Stimulated activated CD4-positive, alpha-beta T cell treated with anti-CD3 and anti-CD28 coated beads, Interleukin-15, amount 100 ng/mL, for 1 hour (primary cell): ENCODE data around the gene KRTAP5-6.

ENCODE experiments used
- DNase-seq, 2 donors: peaks; one replicate each; pipeline ENCODE4 v3.0.0-alpha.2; 2020; ENCODE audit warnings: low read depth in 1 of 2, low spot score in 1 of 2

KRTAP5-6 gene

DNA sequence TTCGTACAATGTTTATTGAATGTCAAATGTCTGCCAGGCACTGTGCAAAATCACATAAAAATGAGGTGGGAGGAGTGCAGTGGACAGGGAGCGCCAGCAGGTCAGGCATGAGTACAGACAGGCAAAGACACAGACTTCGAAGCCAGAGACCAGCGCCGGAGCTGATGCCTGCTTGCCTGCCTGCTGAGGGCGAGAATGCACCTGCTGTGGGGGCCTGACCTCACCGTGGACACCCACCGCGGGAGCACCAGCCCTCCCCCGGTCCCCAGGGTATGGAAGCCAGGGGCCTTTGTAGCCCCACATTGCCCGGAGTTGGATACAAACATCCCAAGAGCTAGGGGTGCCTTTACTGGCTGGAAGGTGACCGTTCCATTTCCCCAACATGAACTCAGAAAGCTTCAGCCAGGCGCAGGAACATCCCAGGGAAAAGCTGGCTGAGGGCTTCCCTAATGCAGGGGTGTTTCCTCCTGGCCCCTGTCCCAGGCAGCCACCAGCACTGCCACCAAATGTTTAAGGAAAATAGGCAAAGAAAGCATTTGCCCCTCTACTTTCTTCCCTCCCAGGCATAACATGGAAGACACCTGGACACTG is 35.5 kb downstream of the KRTAP5-6 start:
- no peak for DNase-seq

DNA sequence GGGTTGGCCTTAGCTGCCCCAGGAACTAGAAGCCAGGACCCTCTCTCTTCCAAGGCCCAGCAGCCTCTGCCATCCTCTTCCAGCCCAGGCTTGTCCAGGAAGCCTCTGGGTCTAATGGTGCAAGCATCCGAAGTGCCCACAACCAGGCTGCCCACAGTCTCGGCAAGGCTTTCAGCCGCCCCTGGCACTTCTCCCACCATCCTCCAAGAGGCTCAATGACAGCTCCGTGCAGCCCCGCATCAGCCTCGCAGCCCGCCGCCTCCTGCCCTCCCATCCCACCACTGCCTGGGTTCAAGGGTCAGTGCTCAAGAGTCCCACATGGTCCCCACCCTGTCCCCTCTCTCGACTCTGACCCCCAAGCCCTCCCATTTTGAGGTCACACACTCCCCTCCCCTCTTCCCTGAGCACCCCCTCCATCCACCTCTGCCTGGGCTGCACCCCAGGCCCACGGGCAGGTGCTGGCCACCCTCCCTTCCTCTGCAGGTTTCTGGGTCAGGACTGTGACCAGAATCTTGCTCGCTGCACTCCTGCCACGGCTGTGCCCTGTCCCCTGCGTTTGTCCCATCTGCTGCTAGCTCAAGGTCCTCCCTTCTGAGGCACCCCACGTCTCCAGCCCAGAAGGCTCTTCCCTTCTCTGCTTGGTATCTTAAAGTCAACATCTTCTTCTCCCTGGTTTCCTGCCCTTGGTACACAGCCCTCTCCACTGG is 36.2 kb downstream of the KRTAP5-6 start:
- DNase-seq, result no peak

DNA sequence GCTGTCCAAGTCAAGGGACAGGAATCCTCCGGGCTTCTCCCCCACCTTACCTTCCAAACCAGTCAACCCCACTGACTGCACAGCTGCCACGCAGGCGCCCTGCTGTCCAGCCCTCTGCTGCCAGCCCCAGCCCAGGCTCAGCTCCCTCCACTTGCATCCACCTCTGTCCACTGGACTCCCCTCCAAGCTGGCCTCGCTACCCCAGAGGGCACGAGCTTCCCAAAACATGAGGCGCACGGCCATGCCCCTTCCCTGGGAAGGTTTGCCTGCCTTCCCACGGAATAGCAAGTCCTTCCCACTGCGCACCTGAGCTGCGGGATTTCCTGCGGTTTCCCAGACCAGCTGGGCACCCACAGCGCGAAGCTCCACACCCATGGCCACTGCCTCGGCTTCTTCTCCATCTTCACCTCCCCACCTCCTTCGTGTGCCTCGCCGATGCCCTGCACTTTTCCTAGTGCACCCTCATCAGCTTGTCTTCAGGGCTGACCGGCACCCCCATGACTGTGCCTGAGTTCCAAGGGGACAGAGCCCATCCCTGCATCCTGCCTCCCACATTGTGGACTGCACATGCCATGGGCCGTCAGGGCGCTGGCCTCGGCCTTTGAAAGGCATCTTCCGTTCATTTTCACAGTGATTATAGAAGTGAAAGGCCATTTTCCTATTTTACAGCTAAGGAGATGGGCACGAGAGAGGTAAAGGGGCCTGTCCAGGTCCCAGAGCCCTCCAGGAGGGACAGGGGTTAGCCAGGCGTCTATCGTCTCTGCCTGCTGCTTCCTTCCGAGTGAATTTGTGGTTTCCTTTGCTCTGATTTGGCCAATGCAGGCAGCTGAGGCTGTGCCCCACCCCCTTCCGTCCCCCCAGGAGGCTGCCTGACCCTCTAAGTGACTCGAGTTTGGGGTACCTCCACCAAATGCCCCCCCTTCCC is 37.0 kb downstream of the KRTAP5-6 start:
- no peak for DNase-seq

DNA sequence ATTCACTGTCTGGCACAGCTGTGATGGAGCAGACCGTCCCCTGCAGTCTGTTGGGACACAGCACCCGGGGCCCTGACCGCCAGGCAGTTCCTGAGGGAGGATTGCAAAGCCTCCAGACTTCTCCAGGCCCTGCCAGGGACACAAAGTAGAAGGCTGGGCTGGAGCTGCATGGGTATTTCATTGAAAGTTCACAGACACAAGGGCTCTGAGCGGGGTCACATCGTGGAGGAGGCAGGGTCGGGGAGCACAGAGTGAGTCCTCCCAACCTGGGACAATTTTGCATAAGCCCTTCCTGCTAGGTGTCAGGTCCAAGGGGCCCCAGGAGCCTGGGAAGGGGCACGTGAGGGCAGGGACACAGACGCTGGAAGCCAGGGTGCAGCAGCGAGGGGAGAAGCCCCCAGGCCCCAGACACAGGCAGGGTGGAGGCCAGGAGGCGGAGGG is 37.7 kb downstream of the KRTAP5-6 start:
- DNase-seq, result no peak

DNA sequence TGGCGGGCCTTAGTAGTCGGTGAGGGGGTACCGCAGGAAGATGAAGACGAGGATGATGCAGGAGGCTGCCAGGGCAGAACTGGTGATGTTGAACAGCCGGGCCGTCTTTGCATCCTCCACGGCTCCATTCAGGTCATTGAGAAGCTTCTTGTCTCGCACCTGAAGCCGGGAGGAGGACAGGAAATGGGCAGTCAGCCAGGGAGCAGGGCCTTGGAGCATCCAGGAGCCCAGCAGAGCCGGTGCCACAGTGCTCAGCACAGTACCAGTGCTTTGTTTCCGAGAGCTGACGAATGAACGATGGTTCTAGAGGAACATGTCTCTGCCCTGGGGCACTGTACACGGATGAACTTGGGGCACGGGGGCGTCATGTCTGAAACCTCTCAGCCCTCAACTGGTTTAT is 38.3 kb downstream of the KRTAP5-6 start:
- DNase-seq, result no peak

DNA sequence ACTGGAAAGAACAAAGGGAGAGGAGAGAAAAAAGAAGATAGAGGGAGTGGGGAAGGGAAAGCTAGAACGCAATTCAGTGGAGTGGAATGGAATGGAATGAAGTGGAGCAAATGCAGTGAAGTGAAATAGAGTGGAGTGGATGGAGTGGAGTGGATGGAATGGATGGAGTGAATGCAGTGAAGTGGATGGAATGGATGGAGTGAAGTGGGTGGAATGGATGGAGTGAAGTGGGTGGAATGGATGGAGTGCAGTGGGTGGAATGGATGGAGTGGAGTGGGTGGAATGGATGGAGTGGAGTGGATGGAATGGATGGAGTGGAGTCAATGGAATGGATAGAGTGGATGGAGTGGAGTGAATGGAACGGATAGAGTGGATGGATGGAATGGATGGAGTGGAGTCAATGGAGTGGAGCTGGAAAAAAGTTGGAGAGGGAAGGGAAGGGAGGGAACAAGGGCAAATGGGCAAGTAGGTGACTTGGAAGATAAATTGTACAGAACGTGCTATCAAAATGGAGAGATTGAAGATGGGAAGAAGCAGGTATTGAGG is 39.5 kb downstream of the KRTAP5-6 start:
- DNase-seq, result no peak

DNA sequence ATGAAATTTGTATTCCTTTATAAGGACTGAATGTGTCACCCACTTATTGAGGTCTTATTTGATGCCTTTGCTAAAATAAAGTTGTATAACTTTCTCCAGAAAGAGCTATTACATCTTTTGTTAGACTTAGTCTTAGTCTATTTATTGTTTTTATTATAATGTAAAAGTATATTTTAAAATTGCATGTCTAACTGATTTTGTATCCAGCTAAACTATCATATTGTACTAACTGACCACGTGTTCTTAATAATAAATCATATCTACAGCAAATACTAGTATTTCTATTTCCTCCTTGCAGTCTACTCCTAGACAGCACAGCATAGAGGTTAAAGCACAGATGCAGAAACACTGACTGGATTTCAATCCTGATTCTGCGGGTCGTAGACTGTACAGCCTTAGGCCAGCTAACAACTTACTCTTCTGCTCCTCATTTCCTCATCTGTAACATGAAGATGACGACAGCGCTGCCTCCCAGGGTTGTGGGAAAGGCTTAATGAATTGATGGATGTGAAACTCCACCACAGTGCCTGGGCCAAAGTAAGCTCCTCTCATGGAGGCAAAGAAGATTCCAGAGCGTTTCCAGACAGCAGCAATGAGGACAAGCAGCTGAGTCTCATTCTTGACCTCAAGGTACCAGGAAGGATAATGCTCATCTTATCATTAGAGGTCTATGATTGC is 40.2 kb downstream of the KRTAP5-6 start:
- DNase-seq, result no peak

DNA sequence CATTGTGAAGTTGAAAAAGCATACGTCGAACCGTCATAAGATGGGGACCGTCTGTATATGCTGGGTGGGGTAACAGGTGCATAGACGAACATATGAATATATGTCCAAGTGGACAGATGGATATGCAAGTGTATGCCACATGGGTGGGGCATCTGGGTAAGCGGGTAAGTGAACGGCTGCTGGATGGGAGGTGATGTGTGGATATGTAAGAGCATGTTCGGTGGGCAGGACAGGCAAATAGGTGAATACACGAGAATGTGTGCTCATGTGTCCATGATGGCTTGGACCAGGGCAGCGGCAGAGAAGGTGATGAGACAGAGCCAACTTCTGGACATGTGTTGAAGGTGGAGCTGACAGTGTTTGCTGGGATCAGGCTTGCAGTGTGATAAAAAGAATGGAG is 41.4 kb downstream of the KRTAP5-6 start:
- no peak for DNase-seq

DNA sequence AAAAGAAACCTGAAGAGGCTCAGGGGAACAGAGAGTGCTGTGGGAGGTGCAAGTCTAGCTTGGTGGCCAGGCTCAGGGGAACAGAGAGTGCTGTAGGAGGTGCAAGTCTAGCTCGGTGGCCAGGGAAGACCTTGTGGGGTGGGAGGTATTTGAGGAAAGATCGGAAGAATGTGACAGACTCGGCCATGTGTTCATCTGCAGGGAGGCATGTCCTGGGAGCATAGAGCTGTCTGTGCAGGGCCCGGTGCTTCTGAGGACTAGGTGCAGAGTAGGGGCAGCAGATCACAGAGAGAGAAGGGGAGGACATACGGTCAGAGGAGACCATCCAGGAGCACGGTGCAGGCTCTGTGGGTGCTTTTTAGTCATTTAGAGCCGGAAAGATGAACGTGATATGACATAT is 42.6 kb downstream of the KRTAP5-6 start:
- DNase-seq, result no peak

GRCh38 chr11:1740786-1741530 is 44.0 kb downstream of the KRTAP5-6 start:
- no peak for DNase-seq

GRCh38 chr11:1741741-1742140 is 44.7 kb downstream of the KRTAP5-6 start:
- DNase-seq, result no peak

DNA sequence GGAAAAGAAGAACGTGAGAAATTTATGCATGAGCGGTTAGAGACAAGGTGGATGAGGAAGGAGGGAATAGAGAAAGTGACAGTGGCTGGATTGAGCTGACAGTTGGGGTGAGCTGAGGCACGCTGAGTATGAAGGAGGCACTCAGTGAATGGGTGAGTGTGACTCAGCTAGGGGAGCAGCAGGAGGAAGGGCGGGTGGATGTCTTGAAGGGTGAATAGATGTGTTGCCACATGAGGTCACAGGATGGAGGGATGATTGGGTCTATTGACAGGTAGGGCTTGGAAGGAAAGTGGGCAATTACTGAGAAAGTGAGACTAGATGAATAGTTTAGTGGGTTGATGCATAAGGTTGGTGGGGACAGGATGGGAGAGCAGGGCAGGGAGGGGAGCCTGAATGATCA is 45.4 kb downstream of the KRTAP5-6 start:
- DNase-seq, result no peak

- no peak for DNase-seq
These were observed 46.0 kb downstream of the KRTAP5-6 start for GRCh38 chr11:1742869-1743584.

GRCh38 chr11:1743585-1744136 is 46.7 kb downstream of the KRTAP5-6 start:
- no peak for DNase-seq

DNA sequence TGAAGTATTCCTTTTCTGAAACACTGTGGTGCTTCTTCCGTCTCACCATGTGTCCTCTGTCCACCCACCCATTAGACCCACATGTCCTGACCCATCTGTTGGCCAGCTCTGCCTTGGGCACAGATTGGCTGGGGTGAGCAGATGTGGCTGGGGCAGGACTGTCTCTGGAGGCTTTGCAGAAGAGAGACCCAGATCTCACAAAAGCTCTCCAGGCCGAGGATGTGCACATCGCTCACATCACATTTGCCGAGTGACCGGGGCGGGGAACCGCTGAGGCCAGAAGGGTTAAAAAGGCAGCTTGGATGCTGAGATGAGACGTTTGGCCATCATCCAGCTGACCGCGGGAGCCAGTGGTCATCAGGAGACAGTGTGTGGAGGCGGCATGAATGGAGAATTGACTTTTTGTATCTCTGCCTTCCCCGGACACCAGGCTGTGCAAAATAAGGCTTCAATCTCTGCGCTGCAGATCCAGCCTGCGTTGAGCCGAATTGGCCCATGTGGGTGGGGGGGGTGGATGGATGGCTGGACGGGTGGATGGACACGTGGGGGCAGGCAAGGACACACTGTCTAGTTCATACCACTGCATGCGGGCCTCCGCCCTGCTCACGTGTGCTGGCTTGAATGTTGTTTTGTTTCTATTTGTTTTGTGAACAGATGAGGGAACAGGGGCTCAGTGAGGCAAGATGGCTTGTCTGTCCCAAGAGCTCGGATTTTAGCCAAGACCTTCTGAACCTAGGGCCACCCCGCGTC is 47.3 kb downstream of the KRTAP5-6 start:
- no peak for DNase-seq

GRCh38 chr11:1744891-1745700 is 48.1 kb downstream of the KRTAP5-6 start:
- no peak for DNase-seq

- no peak for DNase-seq
These were observed 48.8 kb downstream of the KRTAP5-6 start for GRCh38 chr11:1745701-1746320.
